GM12801 (cell line): ENCODE measurements around the gene C20orf141.

Experiments used
- TF ChIP-seq, protein P1 (sequence below): IDR thresholded peaks from one replicate; pipeline ENCODE4 v1.5.1; 2011; ENCODE audit warnings: control low read depth; ENCODE audit not compliant: insufficient read length; ENCODE audit errors: extremely low read depth

C20orf141 gene

DNA sequence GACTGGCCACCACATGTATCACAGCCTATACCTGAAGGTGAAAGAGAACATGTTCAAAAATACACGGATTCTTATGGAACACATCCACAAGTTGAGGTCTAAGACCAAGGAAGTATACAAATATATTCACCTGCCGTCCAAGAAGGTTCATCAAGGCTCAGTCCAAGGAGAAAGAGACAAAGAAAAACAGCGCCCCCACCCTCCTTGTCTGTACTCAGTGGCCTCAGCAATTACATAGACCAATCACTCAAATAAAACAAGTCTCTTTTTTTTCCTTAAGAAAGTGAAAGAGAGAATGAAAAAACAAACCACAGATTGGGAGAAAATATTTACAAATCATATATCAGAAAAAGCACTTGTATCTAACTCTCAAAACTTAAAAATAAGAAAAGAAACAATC, 33.8 kb upstream of the C20orf141 start:
- TF ChIP-seq, protein P1, sequence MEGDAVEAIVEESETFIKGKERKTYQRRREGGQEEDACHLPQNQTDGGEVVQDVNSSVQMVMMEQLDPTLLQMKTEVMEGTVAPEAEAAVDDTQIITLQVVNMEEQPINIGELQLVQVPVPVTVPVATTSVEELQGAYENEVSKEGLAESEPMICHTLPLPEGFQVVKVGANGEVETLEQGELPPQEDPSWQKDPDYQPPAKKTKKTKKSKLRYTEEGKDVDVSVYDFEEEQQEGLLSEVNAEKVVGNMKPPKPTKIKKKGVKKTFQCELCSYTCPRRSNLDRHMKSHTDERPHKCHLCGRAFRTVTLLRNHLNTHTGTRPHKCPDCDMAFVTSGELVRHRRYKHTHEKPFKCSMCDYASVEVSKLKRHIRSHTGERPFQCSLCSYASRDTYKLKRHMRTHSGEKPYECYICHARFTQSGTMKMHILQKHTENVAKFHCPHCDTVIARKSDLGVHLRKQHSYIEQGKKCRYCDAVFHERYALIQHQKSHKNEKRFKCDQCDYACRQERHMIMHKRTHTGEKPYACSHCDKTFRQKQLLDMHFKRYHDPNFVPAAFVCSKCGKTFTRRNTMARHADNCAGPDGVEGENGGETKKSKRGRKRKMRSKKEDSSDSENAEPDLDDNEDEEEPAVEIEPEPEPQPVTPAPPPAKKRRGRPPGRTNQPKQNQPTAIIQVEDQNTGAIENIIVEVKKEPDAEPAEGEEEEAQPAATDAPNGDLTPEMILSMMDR, result no peak

DNA sequence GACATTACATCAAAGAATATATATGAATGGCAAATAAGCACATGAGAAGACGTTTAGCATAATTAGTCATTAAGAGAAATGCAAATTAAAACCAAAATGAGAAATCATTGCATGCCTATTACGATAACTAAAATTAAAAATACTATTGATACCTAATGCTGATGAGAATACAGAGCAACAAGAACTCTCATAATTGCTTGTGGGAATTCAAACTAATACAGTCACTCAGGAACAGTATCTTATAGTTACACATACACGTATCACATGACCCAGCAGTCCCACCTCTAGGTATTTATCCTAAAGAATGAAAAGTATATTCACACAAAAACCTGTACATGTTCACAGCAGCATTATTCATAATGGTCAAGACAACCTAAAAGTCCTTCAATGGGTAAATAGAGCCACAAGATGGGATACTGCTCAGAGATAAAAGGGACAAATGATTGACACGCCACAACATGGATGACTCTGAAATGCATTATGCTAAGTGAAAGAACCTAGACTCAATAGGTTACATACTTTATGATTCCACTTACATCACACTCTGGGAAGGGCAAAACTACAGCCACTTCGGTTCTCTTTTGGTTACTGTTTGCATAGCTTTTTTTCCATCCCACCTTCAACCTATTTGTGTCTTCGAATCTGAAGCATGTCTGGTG, 30.8 kb upstream of the C20orf141 start:
- TF ChIP-seq, protein P1, result no peak

DNA sequence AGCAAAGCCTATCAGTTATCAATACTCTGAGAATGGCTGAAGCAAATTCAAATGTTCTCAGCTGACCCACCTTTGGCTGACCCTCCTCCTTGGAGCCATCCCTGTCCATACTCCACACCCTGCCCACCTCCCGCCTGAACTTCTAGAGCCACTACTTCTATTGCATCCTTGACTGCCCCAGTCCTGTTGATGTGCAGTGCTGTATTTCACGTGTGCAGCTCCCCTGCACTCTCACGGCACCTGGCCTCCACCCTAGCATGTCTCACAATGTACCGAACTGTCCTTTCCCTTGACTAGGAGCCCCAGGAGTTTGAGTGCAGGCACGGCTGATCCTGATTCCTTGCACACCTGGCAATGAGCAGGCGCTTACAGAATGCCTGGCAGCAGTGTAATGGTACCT, 21.3 kb upstream of the C20orf141 start:
- TF ChIP-seq, protein P1, result no peak

DNA sequence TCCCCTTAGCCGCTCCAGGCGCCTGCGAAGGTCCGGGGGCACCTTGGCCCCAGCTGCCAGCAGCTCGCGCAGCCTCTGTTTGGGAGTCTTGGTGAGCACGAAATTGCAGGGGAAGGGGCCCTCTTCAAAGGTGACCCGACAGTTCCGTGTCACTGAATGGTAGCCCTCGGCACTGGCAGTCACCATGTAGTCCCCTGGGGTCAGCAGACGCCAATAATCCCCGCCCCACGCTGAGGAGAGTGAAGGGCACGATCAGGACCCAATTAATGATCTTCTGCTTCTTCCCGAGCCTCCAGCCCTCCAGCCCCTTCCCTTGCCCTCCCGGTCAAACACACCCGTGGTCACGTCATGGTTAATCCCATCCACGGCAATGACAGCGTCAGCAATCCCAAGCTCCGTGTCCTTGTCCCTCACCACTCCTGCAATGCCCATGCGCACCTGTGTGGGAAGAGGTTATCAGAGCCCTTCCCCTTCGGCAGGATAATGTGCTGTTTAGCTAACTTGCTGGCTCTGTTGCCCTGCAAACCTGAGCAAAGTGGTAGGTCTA, 20.5 kb upstream of the C20orf141 start:
- TF ChIP-seq, protein P1, result no peak

DNA sequence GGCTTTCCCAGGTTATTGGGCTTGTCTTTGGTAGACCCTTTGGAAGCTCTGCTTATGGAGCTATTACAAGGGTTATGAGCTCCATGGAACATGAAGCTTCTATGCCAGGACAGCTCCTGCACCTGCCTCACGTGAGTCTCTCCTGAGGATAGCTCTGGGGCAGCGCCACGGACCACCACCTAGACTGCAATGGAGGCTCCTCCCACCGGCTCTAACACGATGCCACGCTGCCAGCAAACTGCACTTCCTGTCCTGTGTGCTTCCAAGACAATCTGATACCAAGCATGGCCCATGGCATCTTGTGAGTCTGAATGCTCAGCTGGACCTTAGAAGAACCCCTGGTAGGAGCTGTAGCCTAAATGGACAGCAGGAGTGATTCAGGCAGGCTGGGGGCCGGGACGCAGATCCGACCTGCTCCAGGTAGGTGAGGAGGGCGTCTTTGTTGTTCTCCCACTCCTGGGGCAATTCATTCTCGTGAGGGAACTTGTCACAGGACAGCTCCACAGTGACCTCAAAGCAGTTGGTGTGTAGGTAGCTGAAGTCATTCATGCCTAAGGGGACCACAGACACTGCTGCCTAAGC, 19.8 kb upstream of the C20orf141 start:
- TF ChIP-seq, protein P1, result no peak

DNA sequence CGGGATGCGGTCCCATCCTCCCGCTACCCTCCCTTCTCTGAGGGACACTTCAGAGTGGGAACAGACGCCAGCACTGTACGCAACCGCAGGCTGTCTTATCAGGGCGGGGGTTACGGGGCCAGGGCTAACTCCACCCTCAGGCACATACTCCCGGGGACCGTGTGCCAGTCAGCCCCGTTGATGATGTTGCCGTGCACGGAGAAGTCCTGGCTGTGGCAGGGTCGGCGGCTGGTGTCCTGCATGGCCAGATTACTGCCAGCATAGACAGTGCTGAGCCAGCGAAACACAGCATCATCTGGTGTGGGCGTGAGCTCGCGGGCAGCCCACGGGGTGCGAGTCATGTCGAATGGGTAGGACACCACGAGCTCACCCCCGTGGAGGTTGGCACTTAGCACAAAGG, 19.3 kb upstream of the C20orf141 start:
- TF ChIP-seq, protein P1, result no peak

DNA sequence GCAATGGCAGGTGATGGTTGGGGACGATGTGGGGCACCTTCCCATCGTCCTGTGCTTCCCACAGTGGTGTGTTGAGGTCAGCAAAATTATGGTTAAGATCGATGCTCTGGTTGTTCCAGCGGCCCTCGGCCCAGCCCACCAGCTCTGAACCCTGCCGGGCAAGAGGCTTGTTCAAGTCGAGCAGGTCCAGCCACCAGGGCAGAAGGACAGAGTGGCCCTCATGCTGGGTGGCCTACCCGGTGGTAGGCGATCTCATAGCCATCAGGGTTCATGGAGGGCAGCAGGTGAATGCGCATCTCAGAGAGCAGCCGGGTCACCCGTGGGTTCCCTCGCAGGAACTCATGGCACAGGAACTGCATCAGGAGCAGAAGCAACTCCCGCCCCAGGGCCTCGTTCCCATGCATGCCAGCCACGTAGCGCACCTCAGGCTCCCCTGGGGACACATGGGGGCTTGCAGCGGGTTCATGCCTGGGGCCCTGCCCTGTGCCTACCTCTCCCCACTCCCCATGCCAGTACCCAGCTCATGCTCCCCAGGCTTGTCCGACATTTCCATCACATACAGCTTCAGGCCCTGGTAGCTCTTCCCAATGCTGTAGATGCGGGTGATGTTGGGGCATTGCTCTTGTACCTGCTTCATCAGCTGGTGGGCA, 18.7 kb upstream of the C20orf141 start:
- TF ChIP-seq, protein P1, result no peak
